Tibial nerve (tissue), 4 donors: ENCODE data around the gene LHPP.

Experiments
- CTCF ChIP-seq, 5 experiments: fragments of 200-600 bp in 3 of 5; fragments of 450-650 bp in 2 of 5; sonication (generic) in 3 of 5; IDR thresholded peaks; one replicate each; pipeline ENCODE4 v1.5.1; 2016 to 2019; ENCODE audit warnings: antibody characterized with exemption in 5 of 5, mild to moderate bottlenecking in 3 of 5, moderate library complexity in 2 of 5
- EP300 ChIP-seq, 2 donors: sonication (generic); formaldehyde crosslinking; IDR thresholded peaks; one replicate each; pipeline ENCODE4 v1.6.1; 2017; ENCODE audit warnings: antibody characterized with exemption in 2 of 2, mild to moderate bottlenecking in 1 of 2
- POLR2A ChIP-seq, 2 donors: fragments of 450-650 bp; IDR thresholded peaks; one replicate each; pipeline ENCODE4 v1.6.1; 2017; ENCODE audit warnings: antibody characterized with exemption in 2 of 2, mild to moderate bottlenecking in 2 of 2, moderate library complexity in 2 of 2

- TF ChIP-seq CTCF (IDR thresholded peaks at IDR 0.05) (no peak), EP300 (IDR thresholded peaks at IDR 0.05) (no peak), POLR2A (IDR thresholded peaks at IDR 0.05) (no peak)
Measured at GRCh38 chr10:124657806-124658205, 196.2 kb downstream of the LHPP start.
